Measurements from ENCODE around the gene FGR.

GRCh38 chr1:27615346-27616192 is 19.4 kb downstream of the FGR start:
- TF ChIP-seq CTCF (IDR thresholded peaks at IDR 0.05) (no peak), POLR2A (IDR thresholded peaks at IDR 0.05) (no peak)

All from adrenal gland (tissue), 5 donors.